K562 (cell line): Measurements from ENCODE around the gene ZBTB9. TPM values are rescaled to one million over a fixed set of nuclear protein-coding genes. Genes with fewer than 3 reads are reported as not detected.

Experiments used
- ATAC-seq: fragments of 200-7000 bp; cut with Tn5 transposase; 3 replicates; pipeline ENCODE4 v1.9.1; 2020; ENCODE audit warnings: moderate library complexity
- BruUV-seq: library from RNA; stranded (reverse); fragments of 400-500 nt; replicated peaks from 2 replicates; lab custom pipeline; 2021; lab: Mats Ljungman, UMichigan
- CTCF ChIA-PET: fragments of 300-600 bp; formaldehyde crosslinking; extraction: SDS; loops from one replicate; lab custom pipeline; 2021; ENCODE audit warnings: low intra/inter-chr PET ratio; lab: Yijun Ruan, JAX
- POLR2A ChIA-PET: fragments of 300-600, 350-650 bp; sonication (Branson Sonifier 250); formaldehyde crosslinking; extraction: SDS; loops from one replicate; lab custom pipeline; 2021; ENCODE audit warnings: antibody characterized with exemption, inconsistent platforms; lab: Yijun Ruan, JAX
- DNase-seq, 4 experiments: peaks; one replicate each; pipeline versions ENCODE4 v3.0.0 to v3.0.0-alpha.2; 2011 to 2018; ENCODE audit warnings: low spot score in 3 of 4, mixed read lengths in 3 of 4; ENCODE audit errors: extremely low read depth in 1 of 4
- FAIRE-seq: peaks from 2 replicates; lab custom pipeline; 2011; peaks lifted over from hg19 to GRCh38; lab: Jason Lieb, UNC
- H2AFZ ChIP-seq: 2 replicates; pipeline ENCODE4 v1.6.0; 2011; ENCODE audit warnings: low read depth, low read length, control low read depth, inconsistent platforms
- H3K27ac ChIP-seq: fragments of 200-600 bp; 3 replicates; pipeline ENCODE4 v1.8.0; 2011; ENCODE audit warnings: low read depth, mild to moderate bottlenecking, control low read depth, inconsistent platforms, low read length, moderate library complexity, mixed read lengths; ENCODE audit errors: extremely low read depth
- H3K27me3 ChIP-seq, 2 experiments: fragments of 300-600 bp in 1 of 2; 2 replicates in 1 of 2; 3 replicates in 1 of 2; pipeline versions ENCODE4 v1.6.0 to v1.8.0; 2011; ENCODE audit warnings: inconsistent platforms in 2 of 2, low read length in 2 of 2, mild to moderate bottlenecking in 1 of 2, mixed read lengths in 1 of 2, moderate library complexity in 1 of 2; ENCODE audit not compliant: control insufficient read depth in 2 of 2, insufficient read depth in 2 of 2
- H3K36me3 ChIP-seq: fragments of 300-600 bp; 3 replicates; pipeline ENCODE4 v1.8.0; 2011; ENCODE audit warnings: mild to moderate bottlenecking, low read length, inconsistent platforms; ENCODE audit not compliant: control insufficient read depth, insufficient read depth
- H3K4me1 ChIP-seq, 2 experiments: fragments of 200-600 bp in 1 of 2; replicated peaks in 1 of 2; 2 replicates in 1 of 2; 3 replicates in 1 of 2; pipeline versions ENCODE4 v1.5.1 to v1.8.0; 2011; ENCODE audit warnings: inconsistent platforms in 2 of 2, low read length in 2 of 2, mild to moderate bottlenecking in 1 of 2, mixed read lengths in 1 of 2, moderate library complexity in 1 of 2; ENCODE audit not compliant: control insufficient read depth in 2 of 2, insufficient read depth in 2 of 2
- H3K4me2 ChIP-seq: 2 replicates; pipeline ENCODE4 v1.6.1; 2011; ENCODE audit warnings: low read length, control low read depth, inconsistent platforms, mixed read lengths; ENCODE audit not compliant: insufficient read depth
- H3K4me3 ChIP-seq: fragments of 200-600 bp; sonication (generic), shearing (Covaris generic); 2 replicates; pipeline ENCODE4 v1.5.1; 2016; ENCODE audit warnings: control low read depth, inconsistent platforms
- H3K79me2 ChIP-seq: fragments of 200-600 bp; 3 replicates; pipeline ENCODE4 v1.8.0; 2011; ENCODE audit warnings: low read length, inconsistent platforms; ENCODE audit not compliant: control insufficient read depth, insufficient read depth
- H3K9ac ChIP-seq, 2 experiments: 2 replicates each; pipeline versions ENCODE4 v1.6.0 to v1.6.1; 2011; ENCODE audit warnings: low read depth in 2 of 2, low read length in 2 of 2, control low read depth in 1 of 2, inconsistent platforms in 1 of 2, mild to moderate bottlenecking in 1 of 2, mixed read lengths in 1 of 2; ENCODE audit not compliant: insufficient read depth in 1 of 2
- H3K9me1 ChIP-seq: one replicate; pipeline ENCODE4 v1.6.0; 2011; ENCODE audit warnings: inconsistent platforms, mild to moderate bottlenecking, low read length, moderate library complexity; ENCODE audit not compliant: control insufficient read depth, insufficient read depth
- H3K9me3 ChIP-seq: replicated peaks from 2 replicates; pipeline ENCODE4 v1.5.1; 2011; ENCODE audit warnings: low read depth, low read length, inconsistent platforms; ENCODE audit not compliant: control insufficient read depth, insufficient read depth
- H4K20me1 ChIP-seq: replicated peaks from 2 replicates; pipeline ENCODE4 v1.6.1; 2011; ENCODE audit warnings: low read length, inconsistent platforms, mixed read lengths; ENCODE audit not compliant: control insufficient read depth, insufficient read depth
- ATF2 ChIP-seq: sonication (generic); formaldehyde crosslinking; IDR thresholded peaks from 2 replicates; pipeline ENCODE4 v1.8.1; 2022; ENCODE audit warnings: missing genetic modification reagents
- CGGBP1 ChIP-seq: fragments of 250-450 bp; sonication (Bioruptor Pico); IDR thresholded peaks from 2 replicates; pipeline ENCODE4 v1.9.0; 2021; ENCODE audit warnings: mild to moderate bottlenecking
- FOXJ2 ChIP-seq: fragments of 200-800 bp; sonication (Bioruptor generic); IDR thresholded peaks from 2 replicates; pipeline ENCODE4 v1.6.1; 2016; ENCODE audit warnings: missing genetic modification characterization, missing compliant biosample characterization
- HBP1 ChIP-seq: fragments of 450-650 bp; formaldehyde crosslinking; IDR thresholded peaks from 2 replicates; pipeline ENCODE4 v1.4.0; 2022; ENCODE audit warnings: missing genetic modification characterization
- HLTF ChIP-seq: fragments of 450-650 bp; IDR thresholded peaks from 2 replicates; pipeline ENCODE4 v1.6.1; 2016
- PHB2 ChIP-seq: fragments of 450-650 bp; IDR thresholded peaks from 2 replicates; pipeline ENCODE4 v1.6.1; 2017; ENCODE audit warnings: low read depth
- PRMT5 ChIP-seq: sonication (generic); formaldehyde crosslinking; IDR thresholded peaks from 2 replicates; pipeline ENCODE4 v1.5.0; 2020; ENCODE audit warnings: missing genetic modification reagents
- SIN3B ChIP-seq: fragments of 450-650 bp; IDR thresholded peaks from 2 replicates; pipeline ENCODE4 v1.6.1; 2017; ENCODE audit warnings: low read depth, mild to moderate bottlenecking, moderate library complexity
- SREBF2 ChIP-seq: sonication (generic); formaldehyde crosslinking; IDR thresholded peaks from 2 replicates; pipeline ENCODE4 v1.4.0; 2020; ENCODE audit warnings: mild to moderate bottlenecking, missing genetic modification reagents
- ZHX1 ChIP-seq: fragments of 150-350 bp; conservative IDR thresholded peaks from 2 replicates; pipeline ENCODE4 v1.6.1; 2014; ENCODE audit warnings: low read length
- ZNF12 ChIP-seq: sonication (generic); formaldehyde crosslinking; IDR thresholded peaks from 2 replicates; pipeline ENCODE4 v1.4.0; 2020; ENCODE audit warnings: mild to moderate bottlenecking, missing genetic modification reagents
- ZNF431 ChIP-seq: sonication (generic); formaldehyde crosslinking; IDR thresholded peaks from 2 replicates; pipeline ENCODE4 v1.8.0; 2022; ENCODE audit warnings: mild to moderate bottlenecking, missing genetic modification reagents
- ZNF740 ChIP-seq, 3 experiments: fragments of 200-800 bp in 1 of 3; sonication (Bioruptor generic) in 1 of 3; sonication (generic) in 1 of 3; formaldehyde crosslinking in 1 of 3; IDR thresholded peaks; 2 replicates each; pipeline versions ENCODE4 v1.6.1 to v1.8.0; 2016 to 2022; ENCODE audit warnings: mild to moderate bottlenecking in 2 of 3, missing compliant biosample characterization in 2 of 3, missing genetic modification characterization in 2 of 3, missing genetic modification reagents in 1 of 3
- WGBS: fragments of 100-300 bp; shearing (Covaris generic); methylation state at CpG from one replicate; pipeline ENCODE4 v1.1.6; 2016; ENCODE audit warnings: low coverage, mixed read lengths; ENCODE audit not compliant: insufficient coverage; ENCODE audit errors: missing lambda C conversion rate; 5-methylcytosine and 5-hydroxymethylcytosine counted together
- in situ Hi-C: fragments of 300-500 bp; cut with MboI; formaldehyde crosslinking; loops from 4 replicates; pipeline ENCODE4 v1.15.0; 2018; ENCODE audit warnings: inconsistent platforms, mixed read lengths
- intact Hi-C: fragments of 100-400 bp; cut with micrococcal nuclease; formaldehyde crosslinking; loops from 2 replicates; pipeline ENCODE4 v1.14.2; 2022
- polyA plus RNA-seq, 8 experiments: library from polyadenylated mRNA; depleted of rRNA in 4 of 8; stranded (reverse) in 5 of 8; unstranded in 3 of 8; fragments of >200 nt; fragmentation: Nextera tagmentation in 2 of 8; fragmentation: Illumina TruSeq in 1 of 8; extraction: Ambion mirVana in 2 of 8; extraction: Trizol in 1 of 8; gene quantifications; 2 replicates each; pipeline versions ENCODE4 v1.2.1 to v1.2.3, GENCODE V29; 2011 to 2014; ENCODE audit warnings: inconsistent platforms in 1 of 8, missing spikeins in 1 of 8
- total RNA-seq, 7 experiments: library from RNA; depleted of rRNA in 6 of 7; stranded (reverse); fragments of >200 nt in 6 of 7; fragmentation: Illumina TruSeq in 2 of 7; extraction: Trizol in 2 of 7; gene quantifications; 2 replicates each; pipeline versions ENCODE4 v1.2.1 to v1.2.3, GENCODE V29; 2011 to 2021; ENCODE audit warnings: low replicate concordance in 1 of 7

Gene ZBTB9
- total and polyA plus RNA-seq, 9 of the 15 experiments (the other 6 are each of a cell fraction or from before 2014, with no cell fraction given), result 1.9 to 19.5 (median 10.4) TPM

- H3K27ac ChIP-seq, result peak overlapping the region; percentile 77
- H3K36me3 ChIP-seq, result no peaks in the 10 kb centered on the region
- FAIRE-seq (peak; percentile 85), DNase-seq (peak; percentile 75 to 85 (median 76)), ATAC-seq (peak; percentile 29)
- no TSS peak for BruUV-seq
- H4K20me1 ChIP-seq, result no peaks in the 10 kb centered on the region; the same call in 1 of the 2 replicates
- H3K27me3 ChIP-seq, result no peaks in the 10 kb centered on the region
- 3% methylated on average over 23 of the region's 33 CpGs for WGBS
- H2AFZ ChIP-seq, result peak overlapping the region; percentile 77
- ChIA-PET POLR2A (interaction anchor here (0.5 to 1.2 kb wide), 5 partner anchors 11 to 59 kb away, joined by 3 to 6 read pairs (median 4); no protein-coding TSS in a partner anchor), CTCF (interaction anchor here (0.7 kb wide), 1 partner anchor 607 kb away, joined by 4 read pairs; no protein-coding TSS in a partner anchor)
- peak overlapping the region; percentile 82 for H3K4me2 ChIP-seq
- H3K4me1 ChIP-seq, result peaks cover 57 to 63% of the 10 kb centered on the region in 2 experiments
- intact Hi-C loops (loop anchor here (5.0 to 10.0 kb wide), 4 partner anchors 54 to 304 kb away; partner anchors contain the start of genes BAK1 and RGL2), in situ Hi-C loops (no loop called here)
- no peaks in the 10 kb centered on the region for H3K9me3 ChIP-seq
- peak overlapping the region; percentile 49 for H3K4me3 ChIP-seq
- no peaks in the 10 kb centered on the region for H3K9me1 ChIP-seq
- peak overlapping the region; percentile 60 to 91 for H3K9ac ChIP-seq
- H3K79me2 ChIP-seq, result peaks cover 51% of the 10 kb centered on the region
- no peak for TF ChIP-seq ZHX1
- no peak for TF ChIP-seq PHB2
- TF ChIP-seq ATF2 (CRISPR knock-in tag), result peak; percentile 87
- TF ChIP-seq HBP1 (CRISPR knock-in tag), result peak; percentile 57; the same call in 1 of the 2 replicates
- no peak for TF ChIP-seq FOXJ2 (tag)
- TF ChIP-seq SREBF2 (CRISPR knock-in tag), result no peak
- no peak for TF ChIP-seq HLTF
- TF ChIP-seq SIN3B, result no peak
- peak; percentile 69; the same call in 1 of the 2 replicates for TF ChIP-seq PRMT5 (CRISPR knock-in tag)
- TF ChIP-seq ZNF431 (CRISPR knock-in tag), result peak; percentile 96
- no peak for TF ChIP-seq CGGBP1
- no peak for TF ChIP-seq ZNF12 (CRISPR knock-in tag)
- TF ChIP-seq ZNF740 (CRISPR knock-in tag; IDR thresholded peaks at IDR 0.05), result peak; percentile 93
- TF ChIP-seq ZNF740 (tag; IDR thresholded peaks at IDR 0.05), result peak in 1 of 2 experiments; percentile 13; a peak in 2 of 4 replicates
These were observed 26.0 kb upstream of the ZBTB9 start for GRCh38 chr6:33428224-33428965.
